Astrocyte (in vitro differentiated cells and primary cell): Measurements from ENCODE around the gene ATP5F1C. TPM values are rescaled to one million over a fixed set of nuclear protein-coding genes. Genes with fewer than 3 reads are reported as not detected.

Source experiments
- DNase-seq: peaks from one replicate; pipeline ENCODE4 v3.0.0-alpha.2; 2010; ENCODE audit warnings: low read depth
- FAIRE-seq: peaks from 2 replicates; lab custom pipeline; 2011; peaks lifted over from hg19 to GRCh38; lab: Jason Lieb, UNC
- H2AFZ ChIP-seq: 2 replicates; pipeline ENCODE4 v1.6.0; 2012; ENCODE audit warnings: low read depth, low read length, inconsistent platforms
- H3K27ac ChIP-seq: 2 replicates; pipeline ENCODE4 v1.5.1; 2011; ENCODE audit warnings: low read depth, low read length, inconsistent platforms
- H3K27me3 ChIP-seq: 2 replicates; pipeline ENCODE4 v1.6.0; 2011; ENCODE audit warnings: low read length, inconsistent platforms; ENCODE audit not compliant: insufficient read depth
- H3K36me3 ChIP-seq: 2 replicates; pipeline ENCODE4 v1.5.1; 2011; ENCODE audit warnings: low read length, inconsistent platforms; ENCODE audit not compliant: insufficient read depth
- H3K4me1 ChIP-seq: 2 replicates; pipeline ENCODE4 v1.5.1; 2011; ENCODE audit warnings: low read length, inconsistent platforms; ENCODE audit not compliant: insufficient read depth
- H3K4me2 ChIP-seq: 2 replicates; pipeline ENCODE4 v1.6.0; 2012; ENCODE audit warnings: low read length, inconsistent platforms
- H3K4me3 ChIP-seq: 2 replicates; pipeline ENCODE4 v1.5.1; 2011; ENCODE audit warnings: low read depth, mild to moderate bottlenecking, low read length, inconsistent platforms; ENCODE audit not compliant: insufficient read depth
- H3K79me2 ChIP-seq: 2 replicates; pipeline ENCODE4 v1.6.0; 2012; ENCODE audit warnings: mild to moderate bottlenecking, low read length, inconsistent platforms; ENCODE audit not compliant: insufficient read depth
- H3K9ac ChIP-seq: 2 replicates; pipeline ENCODE4 v1.6.0; 2012; ENCODE audit warnings: mild to moderate bottlenecking, low read length, inconsistent platforms
- H3K9me3 ChIP-seq: 2 replicates; pipeline ENCODE4 v1.5.1; 2012; ENCODE audit warnings: low read depth, mild to moderate bottlenecking, low read length, inconsistent platforms; ENCODE audit not compliant: insufficient read depth
- H4K20me1 ChIP-seq: 2 replicates; pipeline ENCODE4 v1.6.0; 2012; ENCODE audit warnings: low read length, inconsistent platforms; ENCODE audit not compliant: insufficient read depth
- H3K27ac Mint-ChIP-seq: one replicate; pipeline ENCODE4 v1.8.0; 2021; ENCODE audit warnings: mild to moderate bottlenecking, mixed read lengths; ENCODE audit not compliant: unreplicated experiment
- H3K27me3 Mint-ChIP-seq: one replicate; pipeline ENCODE4 v1.8.0; 2021; ENCODE audit warnings: low read depth, mixed read lengths; ENCODE audit not compliant: unreplicated experiment
- H3K36me3 Mint-ChIP-seq: one replicate; pipeline ENCODE4 v1.8.0; 2021; ENCODE audit warnings: low read depth, mixed read lengths; ENCODE audit not compliant: unreplicated experiment
- H3K4me1 Mint-ChIP-seq: one replicate; pipeline ENCODE4 v1.8.0; 2021; ENCODE audit warnings: low read depth, mixed read lengths; ENCODE audit not compliant: unreplicated experiment
- H3K4me3 Mint-ChIP-seq: one replicate; pipeline ENCODE4 v1.8.0; 2021; ENCODE audit warnings: mild to moderate bottlenecking, moderate library complexity, mixed read lengths; ENCODE audit not compliant: unreplicated experiment
- H3K9me3 Mint-ChIP-seq: one replicate; pipeline ENCODE4 v1.8.0; 2021; ENCODE audit warnings: mild to moderate bottlenecking, mixed read lengths; ENCODE audit not compliant: unreplicated experiment
- CTCF ChIP-seq: IDR thresholded peaks from 2 replicates; pipeline ENCODE4 v1.5.1; 2011; ENCODE audit warnings: low read depth, mild to moderate bottlenecking, inconsistent platforms, low read length, moderate library complexity; ENCODE audit not compliant: insufficient read depth
- EZH2 ChIP-seq: IDR thresholded peaks from 2 replicates; pipeline ENCODE4 v1.6.1; 2012; ENCODE audit warnings: mild to moderate bottlenecking, low read length, inconsistent platforms; ENCODE audit not compliant: insufficient read depth
- total RNA-seq: library from RNA; stranded (reverse); gene quantifications from 2 replicates; pipeline ENCODE4 v1.2.1, GENCODE V29; 2021

The ATP5F1C gene
- total RNA-seq, 1 donor from 2014 or later: 267 TPM

- Histone ChIP-seq H3K27me3 (no peaks in the 10 kb centered on the region), H3K4me2 (no peak overlapping the region), H2AFZ (no peak overlapping the region), H3K4me1 (peaks cover 7% of the 10 kb centered on the region), H3K36me3 (peaks cover 14% of the 10 kb centered on the region), H4K20me1 (peaks cover 8% of the 10 kb centered on the region), H3K4me3 (no peak overlapping the region), H3K79me2 (peaks cover 35% of the 10 kb centered on the region), H3K9me3 (no peaks in the 10 kb centered on the region), H3K9ac (no peak overlapping the region), H3K27ac (no peak overlapping the region)
- FAIRE-seq (no peak), DNase-seq (no peak)
- peaks cover 7% of the 10 kb centered on the region for H3K36me3 Mint-ChIP-seq
- H3K27ac Mint-ChIP-seq: no peak overlapping the region
- TF ChIP-seq EZH2: no peak
- no peak for TF ChIP-seq CTCF
- H3K27me3 Mint-ChIP-seq: no peaks in the 10 kb centered on the region
- H3K4me1 Mint-ChIP-seq: peaks cover 14% of the 10 kb centered on the region
- no peak overlapping the region for H3K4me3 Mint-ChIP-seq
- no peaks in the 10 kb centered on the region for H3K9me3 Mint-ChIP-seq
These were observed 36.3 kb downstream of the ATP5F1C start for GRCh38 chr10:7824251-7824650.

- Histone ChIP-seq H3K4me2 (no peak overlapping the region), H3K4me1 (peaks cover 4% of the 10 kb centered on the region), H3K36me3 (peaks cover 14% of the 10 kb centered on the region), H3K27me3 (no peaks in the 10 kb centered on the region), H3K4me3 (no peak overlapping the region), H3K9ac (peak overlapping the region; percentile 12), H2AFZ (no peak overlapping the region), H3K9me3 (no peaks in the 10 kb centered on the region), H3K27ac (peak overlapping the region; percentile 7), H4K20me1 (peaks cover 9% of the 10 kb centered on the region), H3K79me2 (peaks cover 33% of the 10 kb centered on the region)
- TF ChIP-seq CTCF (peak; percentile 36), EZH2 (no peak)
- no peak overlapping the region for H3K4me3 Mint-ChIP-seq
- H3K27me3 Mint-ChIP-seq: no peaks in the 10 kb centered on the region
- peak; percentile 59 for DNase-seq
- H3K36me3 Mint-ChIP-seq: peaks cover 8% of the 10 kb centered on the region
- peak overlapping the region; percentile 85 for H3K27ac Mint-ChIP-seq
- H3K9me3 Mint-ChIP-seq: no peaks in the 10 kb centered on the region
- FAIRE-seq: no peak
- peaks cover 6% of the 10 kb centered on the region for H3K4me1 Mint-ChIP-seq
These were observed 39.0 kb downstream of the ATP5F1C start for GRCh38 chr10:7826971-7827370.

GRCh38 chr10:7829289-7829834 lies 41.4 kb downstream of the ATP5F1C start:
- H3K9me3 Mint-ChIP-seq: no peaks in the 10 kb centered on the region
- peaks cover 13% of the 10 kb centered on the region for H3K36me3 ChIP-seq
- H3K9ac ChIP-seq: no peak overlapping the region
- no peak overlapping the region for H3K4me2 ChIP-seq
- peaks cover 8% of the 10 kb centered on the region for H3K4me1 Mint-ChIP-seq
- no peak overlapping the region for H3K27ac Mint-ChIP-seq
- peaks cover 20% of the 10 kb centered on the region for H4K20me1 ChIP-seq
- H3K4me1 ChIP-seq: peaks cover 4% of the 10 kb centered on the region
- H3K27me3 ChIP-seq: no peaks in the 10 kb centered on the region
- H2AFZ ChIP-seq: no peak overlapping the region
- no peak for DNase-seq
- FAIRE-seq: no peak
- H3K4me3 ChIP-seq: no peak overlapping the region
- H3K4me3 Mint-ChIP-seq: no peak overlapping the region
- H3K27ac ChIP-seq: no peak overlapping the region
- H3K36me3 Mint-ChIP-seq: peaks cover 8% of the 10 kb centered on the region
- H3K79me2 ChIP-seq: peaks cover 43% of the 10 kb centered on the region
- H3K27me3 Mint-ChIP-seq: no peaks in the 10 kb centered on the region
- no peaks in the 10 kb centered on the region for H3K9me3 ChIP-seq
- TF ChIP-seq CTCF (no peak), EZH2 (no peak)
